Measurements from ENCODE around the gene PERM1. TPM values are rescaled to one million over a fixed set of nuclear protein-coding genes. Genes with fewer than 3 reads are reported as not detected.

The PERM1 gene
- total RNA-seq, 4 donors from 2014 or later, result 0.11 to 0.50 (median 0.30) TPM

DNA sequence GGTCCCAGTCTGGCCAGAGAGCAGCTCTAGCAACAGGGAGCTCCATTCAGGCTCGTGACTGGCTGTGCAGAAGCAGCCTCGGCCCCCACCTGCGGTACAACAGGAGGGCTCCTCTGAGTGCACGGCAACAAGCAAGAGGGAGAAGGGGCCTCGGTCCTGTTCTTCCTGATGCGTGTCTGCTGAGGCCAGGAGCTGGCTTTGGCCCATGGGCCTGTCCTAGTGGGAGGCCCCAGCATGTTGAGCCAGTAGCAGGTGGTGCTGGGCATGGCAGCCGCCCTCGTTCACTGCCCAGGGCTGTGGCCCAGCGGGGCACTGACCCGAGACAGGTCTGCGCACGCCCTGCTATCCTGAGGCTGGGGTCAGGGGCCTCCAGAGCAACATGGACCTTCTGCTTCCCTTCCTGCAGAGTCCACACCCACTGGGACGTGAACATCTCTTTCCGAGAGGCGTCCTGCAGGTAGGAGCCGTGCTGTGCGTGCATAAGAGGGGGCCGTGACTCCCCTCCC lies 51.2 kb downstream of the PERM1 start:
- Histone ChIP-seq H3K27me3 (peaks cover 0 to 90% (median 19%) of the 10 kb centered on the region in 4 donors), H3K27ac (replicated peaks in 1 of 4) (no peak overlapping the region), H3K4me1 (peaks cover 8 to 16% (median 13%) of the 10 kb centered on the region in 4 donors), H3K4me3 (no peak overlapping the region), H3K9me3 (no peaks in the 10 kb centered on the region), H3K36me3 (no peaks in the 10 kb centered on the region)
- WGBS, result 64% methylated on average over 8 of the region's 18 CpGs
- DNase-seq (ENCODE audit: extremely low spot score), result no peak
- TF ChIP-seq, protein P1, sequence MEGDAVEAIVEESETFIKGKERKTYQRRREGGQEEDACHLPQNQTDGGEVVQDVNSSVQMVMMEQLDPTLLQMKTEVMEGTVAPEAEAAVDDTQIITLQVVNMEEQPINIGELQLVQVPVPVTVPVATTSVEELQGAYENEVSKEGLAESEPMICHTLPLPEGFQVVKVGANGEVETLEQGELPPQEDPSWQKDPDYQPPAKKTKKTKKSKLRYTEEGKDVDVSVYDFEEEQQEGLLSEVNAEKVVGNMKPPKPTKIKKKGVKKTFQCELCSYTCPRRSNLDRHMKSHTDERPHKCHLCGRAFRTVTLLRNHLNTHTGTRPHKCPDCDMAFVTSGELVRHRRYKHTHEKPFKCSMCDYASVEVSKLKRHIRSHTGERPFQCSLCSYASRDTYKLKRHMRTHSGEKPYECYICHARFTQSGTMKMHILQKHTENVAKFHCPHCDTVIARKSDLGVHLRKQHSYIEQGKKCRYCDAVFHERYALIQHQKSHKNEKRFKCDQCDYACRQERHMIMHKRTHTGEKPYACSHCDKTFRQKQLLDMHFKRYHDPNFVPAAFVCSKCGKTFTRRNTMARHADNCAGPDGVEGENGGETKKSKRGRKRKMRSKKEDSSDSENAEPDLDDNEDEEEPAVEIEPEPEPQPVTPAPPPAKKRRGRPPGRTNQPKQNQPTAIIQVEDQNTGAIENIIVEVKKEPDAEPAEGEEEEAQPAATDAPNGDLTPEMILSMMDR (IDR thresholded peaks at IDR 0.05), result no peak
- TF ChIP-seq EP300 (IDR thresholded peaks at IDR 0.05), result no peak
- no peak for TF ChIP-seq POLR2A (IDR thresholded peaks at IDR 0.05; ENCODE audit: low read depth)
- TF ChIP-seq POLR2AphosphoS5 (IDR thresholded peaks at IDR 0.05), result no peak
- intact Hi-C loops (cut with DNase I), result no loop called here

DNA sequence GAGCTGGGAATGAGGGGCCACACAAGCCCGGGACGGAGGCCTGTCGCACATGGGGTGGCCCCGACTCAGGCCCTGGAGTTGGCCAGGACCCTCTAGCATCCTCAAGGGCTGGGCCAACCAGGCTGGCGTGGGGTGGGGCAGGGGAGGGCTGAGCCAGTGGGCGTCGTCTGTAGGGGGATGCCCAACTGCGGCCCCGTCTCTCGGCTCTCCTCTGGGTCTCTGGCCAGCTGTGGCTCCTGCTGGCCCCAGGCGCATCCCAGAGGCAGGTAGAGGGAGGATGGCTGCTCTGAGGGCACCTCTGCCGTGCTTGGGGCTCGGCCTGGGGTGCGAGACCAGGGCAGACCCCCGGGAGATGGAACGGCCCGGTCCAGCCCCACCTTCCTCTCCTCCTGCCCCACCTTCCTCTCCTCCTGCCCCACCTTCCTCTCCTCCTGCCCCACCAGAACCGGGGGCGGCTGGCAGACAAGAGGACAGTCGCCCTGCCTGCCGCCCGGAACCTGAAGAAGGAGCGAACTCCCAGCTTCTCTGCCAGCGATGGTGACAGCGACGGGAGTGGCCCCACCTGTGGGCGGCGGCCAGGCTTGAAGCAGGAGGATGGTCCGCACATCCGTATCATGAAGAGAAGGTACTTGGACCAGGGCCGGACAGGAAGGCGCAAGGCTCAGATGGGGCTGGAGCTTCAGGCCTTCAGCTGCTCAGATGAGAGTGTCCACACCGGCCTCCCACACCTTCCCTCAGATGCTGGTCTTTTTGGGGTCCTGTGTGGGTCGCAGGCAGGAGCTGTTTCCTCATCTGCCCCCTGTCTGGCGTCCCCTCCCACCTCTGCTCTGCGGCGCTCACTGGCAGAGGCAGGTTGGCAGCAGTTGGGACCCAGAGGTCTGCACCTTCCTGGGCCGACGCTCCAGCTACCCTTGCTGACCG lies 51.9 kb downstream of the PERM1 start:
- no peaks in the 10 kb centered on the region for H3K36me3 ChIP-seq
- WGBS, result 90% methylated on average over 20 of the region's 40 CpGs
- TF ChIP-seq, protein P1 (IDR thresholded peaks at IDR 0.05), result no peak
- no peak for TF ChIP-seq POLR2AphosphoS5 (IDR thresholded peaks at IDR 0.05)
- no peak overlapping the region for H3K27ac ChIP-seq (replicated peaks in 1 of 4)
- peaks cover 0 to 90% (median 17%) of the 10 kb centered on the region in 4 donors for H3K27me3 ChIP-seq
- H3K9me3 ChIP-seq, result no peaks in the 10 kb centered on the region
- peaks cover 7 to 16% (median 13%) of the 10 kb centered on the region in 4 donors for H3K4me1 ChIP-seq
- intact Hi-C loops (cut with DNase I), result no loop called here
- no peak overlapping the region for H3K4me3 ChIP-seq
- DNase-seq (ENCODE audit: extremely low spot score), result no peak

DNA sequence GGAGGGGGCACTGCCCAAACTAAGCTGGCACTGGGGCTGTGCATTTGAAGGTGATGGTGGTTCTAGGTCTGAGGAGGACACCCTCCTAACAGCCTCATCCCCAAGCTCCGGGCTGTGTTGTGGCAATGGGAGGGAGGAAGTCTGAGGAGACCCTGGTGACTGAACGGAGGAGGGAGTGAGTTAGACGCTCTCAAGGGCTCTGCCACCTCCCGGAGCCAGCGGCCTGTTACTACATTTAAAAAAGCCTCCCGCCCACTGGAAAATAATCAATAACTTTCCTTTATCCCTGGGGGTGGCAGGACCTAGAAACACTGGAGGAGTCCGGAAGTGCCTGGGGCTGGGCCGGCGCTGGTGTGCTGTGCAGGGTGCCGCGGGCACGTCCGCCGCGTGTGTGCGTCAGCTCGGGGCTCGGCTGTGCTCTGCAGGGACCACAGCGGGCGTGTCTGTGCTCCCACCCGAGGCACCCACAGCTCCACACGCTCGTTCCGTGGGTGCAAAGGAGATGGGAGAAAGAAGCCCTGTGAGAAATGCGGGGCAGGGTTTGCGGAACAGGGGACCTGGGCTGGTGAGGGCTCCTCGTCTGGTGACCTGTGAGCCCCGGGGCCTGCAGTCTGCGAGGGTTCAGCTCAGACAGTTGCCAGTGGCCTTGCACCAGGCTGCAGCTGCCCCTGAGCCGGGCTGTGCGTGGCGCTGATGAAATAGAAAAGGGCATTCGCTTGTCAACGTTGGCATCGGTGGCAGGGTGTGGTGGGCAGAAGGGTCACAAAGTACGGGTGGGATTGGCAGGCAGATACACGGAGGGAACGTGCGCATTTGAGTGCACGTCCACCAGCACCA lies 52.9 kb downstream of the PERM1 start:
- no peak for TF ChIP-seq EP300 (IDR thresholded peaks at IDR 0.05)
- TF ChIP-seq, protein P1 (IDR thresholded peaks at IDR 0.05), result no peak
- TF ChIP-seq POLR2A (IDR thresholded peaks at IDR 0.05; ENCODE audit: low read depth), result no peak
- TF ChIP-seq POLR2AphosphoS5 (IDR thresholded peaks at IDR 0.05), result no peak
- H3K27me3 ChIP-seq, result peaks cover 0 to 97% (median 18%) of the 10 kb centered on the region in 4 donors
- intact Hi-C loops (cut with DNase I), result no loop called here
- no peak for DNase-seq (ENCODE audit: extremely low spot score)
- 83% methylated on average over 38 of the region's 40 CpGs for WGBS
- no peaks in the 10 kb centered on the region for H3K9me3 ChIP-seq
- H3K4me3 ChIP-seq, result no peak overlapping the region
- peaks cover 13 to 23% (median 21%) of the 10 kb centered on the region in 4 donors for H3K4me1 ChIP-seq
- no peak overlapping the region for H3K27ac ChIP-seq (replicated peaks in 1 of 4)
- no peaks in the 10 kb centered on the region for H3K36me3 ChIP-seq

DNA sequence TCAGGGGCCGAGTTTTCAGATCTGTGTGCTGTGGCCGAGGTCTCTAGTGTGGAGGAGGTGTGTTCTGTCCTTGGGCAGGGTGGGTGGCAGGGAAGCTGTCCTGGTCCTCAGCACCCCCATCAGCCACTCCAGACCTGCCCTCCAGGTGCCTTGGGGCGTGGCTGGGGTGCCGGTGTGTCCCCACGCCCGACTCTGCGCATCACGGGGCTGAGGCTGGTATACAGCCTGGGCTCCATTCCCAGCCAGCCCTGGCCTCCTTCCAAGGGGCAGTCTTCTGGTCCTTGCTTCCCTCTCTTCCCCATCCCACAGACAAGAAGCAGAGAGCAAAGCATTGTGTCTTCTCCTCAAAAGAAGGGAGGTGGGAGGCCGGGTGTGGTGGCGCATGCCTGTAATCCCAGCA lies 54.1 kb downstream of the PERM1 start:
- TF ChIP-seq POLR2A (IDR thresholded peaks at IDR 0.05; ENCODE audit: low read depth) (no peak), EP300 (IDR thresholded peaks at IDR 0.05) (no peak), POLR2AphosphoS5 (IDR thresholded peaks at IDR 0.05) (no peak)
- TF ChIP-seq, protein P1 (IDR thresholded peaks at IDR 0.05), result no peak
- Histone ChIP-seq H3K36me3 (no peaks in the 10 kb centered on the region), H3K9me3 (no peaks in the 10 kb centered on the region), H3K27me3 (peaks cover 0 to 99% (median 16%) of the 10 kb centered on the region in 4 donors), H3K4me3 (no peak overlapping the region), H3K27ac (replicated peaks in 1 of 4) (no peak overlapping the region), H3K4me1 (peaks cover 20 to 36% (median 33%) of the 10 kb centered on the region in 4 donors)
- WGBS, result 59% methylated on average over 10 of the region's 10 CpGs
- intact Hi-C loops (cut with DNase I), result no loop called here
- DNase-seq (ENCODE audit: extremely low spot score), result no peak

All from esophagus muscularis mucosa (tissue), 4 donors.